Activated T-helper 1 cell treated with anti-CD3 and anti-CD28 coated beads, Interleukin-2, amount 50 U/mL, for 16 hours (primary cell): Measurements from ENCODE around the gene ETV6.
"Not testable (repeated sequence)": the region's sequence is repeated elsewhere in the genome, so short reads cannot be mapped to it uniquely, and the experiment has no call there.

Source experiments
- DNase-seq, 2 donors: peaks; one replicate each; pipeline ENCODE4 v3.0.0-alpha.2; 2020; ENCODE audit warnings: low read depth in 1 of 2, low spot score in 1 of 2

Gene ETV6

DNA sequence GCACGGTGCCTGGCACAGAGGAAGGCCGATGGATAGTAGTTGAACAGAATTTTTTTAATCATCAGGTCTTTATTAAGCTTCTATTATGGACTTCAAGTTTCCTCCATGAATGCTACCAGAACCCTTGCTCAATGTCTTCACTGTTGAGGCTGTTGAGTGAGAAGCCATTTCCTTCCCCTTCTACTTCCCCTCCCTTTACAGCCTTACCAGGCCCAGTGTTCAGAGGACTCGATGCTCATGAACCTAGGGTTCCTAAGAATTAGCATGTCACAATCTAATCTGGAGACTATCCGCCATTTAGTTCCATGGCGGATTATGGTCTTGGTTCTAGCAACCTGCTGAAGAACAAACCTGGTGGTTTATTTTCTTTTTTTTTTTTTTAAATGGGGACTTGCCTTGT is 17.7 kb downstream of the ETV6 start:
- no peak for DNase-seq

DNA sequence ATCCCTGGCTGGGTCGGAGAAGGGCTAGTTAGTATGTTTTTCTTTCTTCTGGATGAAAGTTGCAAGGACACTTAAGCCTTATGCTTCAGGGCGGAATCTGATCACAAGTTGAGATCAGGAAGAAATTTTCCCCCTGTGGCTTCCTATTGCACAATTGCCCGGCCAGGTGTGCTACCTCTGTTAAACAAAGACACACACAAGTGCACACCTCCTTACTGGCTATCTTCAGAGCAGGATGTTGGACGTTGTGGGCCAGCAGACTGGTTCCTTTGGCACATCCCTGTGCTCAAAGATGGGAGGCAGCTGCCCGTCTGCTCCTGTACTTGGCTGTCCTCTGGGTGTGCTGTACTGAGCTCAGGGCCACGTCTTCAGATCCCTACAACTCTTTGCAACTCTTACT is 19.1 kb downstream of the ETV6 start:
- DNase-seq, result no peak

DNA sequence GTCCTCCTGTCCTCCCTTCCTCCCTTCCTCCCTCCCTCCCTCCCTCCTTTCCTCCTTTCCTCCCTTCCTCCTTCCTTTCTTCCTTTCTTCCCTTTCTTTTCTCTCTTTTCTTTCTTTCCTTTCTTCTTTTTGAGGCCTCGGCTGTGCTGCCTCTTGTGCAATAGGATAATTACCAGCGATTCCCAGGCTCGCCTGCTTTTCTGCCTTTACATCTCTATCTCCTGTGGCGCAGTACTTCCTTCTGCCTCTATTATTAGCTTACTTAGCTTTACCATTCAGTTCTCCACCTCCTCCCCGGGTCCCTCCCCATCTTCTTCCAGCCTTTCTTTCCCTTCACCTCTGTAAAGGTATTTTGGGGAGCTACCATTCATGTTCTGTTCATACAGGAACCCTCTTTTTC is 19.9 kb downstream of the ETV6 start:
- no peak for DNase-seq

DNA sequence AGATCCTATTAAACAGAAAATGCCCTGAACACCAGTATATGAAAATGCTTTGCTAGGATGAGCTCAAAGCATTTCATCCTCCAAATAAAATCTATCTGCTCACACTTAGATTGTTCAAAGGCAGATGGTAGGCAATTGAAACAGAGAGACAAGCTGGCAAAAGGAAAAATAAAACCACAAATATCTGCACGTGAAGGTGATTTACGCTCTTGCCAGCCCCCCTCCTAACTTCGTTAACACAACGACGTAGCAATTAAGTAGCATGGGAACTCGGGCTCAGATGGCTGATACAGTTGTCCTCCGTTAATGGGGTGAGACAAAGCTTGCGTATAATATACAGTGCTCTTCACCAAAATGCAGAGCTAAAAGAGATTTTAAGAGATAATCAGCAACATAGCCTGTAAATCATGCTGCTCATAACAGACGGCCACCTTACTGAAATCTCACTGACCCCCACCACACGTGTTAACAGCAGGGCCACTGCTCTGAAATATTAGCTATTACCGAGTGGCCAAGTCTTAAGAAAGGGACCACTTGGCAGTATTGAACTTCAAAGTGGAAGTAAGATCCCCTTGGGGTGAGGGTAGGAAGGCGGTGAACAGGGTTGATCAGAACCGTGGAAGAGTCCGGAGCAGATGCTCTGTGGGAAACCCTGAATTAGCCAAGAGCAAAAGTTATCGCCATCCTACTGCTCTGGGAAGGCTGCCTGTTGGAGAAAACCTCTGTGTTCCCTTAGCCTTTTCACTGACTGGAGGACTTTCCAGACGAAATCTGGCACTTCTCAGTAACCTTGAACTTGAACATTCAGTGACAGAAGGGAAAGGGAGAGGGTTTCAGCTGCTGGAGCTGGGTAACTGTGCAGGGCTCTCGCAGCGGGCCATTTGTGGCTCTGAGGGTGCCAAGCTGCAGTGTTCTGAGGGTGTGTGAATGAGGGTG is 23.1 kb downstream of the ETV6 start:
- DNase-seq, result no peak

DNA sequence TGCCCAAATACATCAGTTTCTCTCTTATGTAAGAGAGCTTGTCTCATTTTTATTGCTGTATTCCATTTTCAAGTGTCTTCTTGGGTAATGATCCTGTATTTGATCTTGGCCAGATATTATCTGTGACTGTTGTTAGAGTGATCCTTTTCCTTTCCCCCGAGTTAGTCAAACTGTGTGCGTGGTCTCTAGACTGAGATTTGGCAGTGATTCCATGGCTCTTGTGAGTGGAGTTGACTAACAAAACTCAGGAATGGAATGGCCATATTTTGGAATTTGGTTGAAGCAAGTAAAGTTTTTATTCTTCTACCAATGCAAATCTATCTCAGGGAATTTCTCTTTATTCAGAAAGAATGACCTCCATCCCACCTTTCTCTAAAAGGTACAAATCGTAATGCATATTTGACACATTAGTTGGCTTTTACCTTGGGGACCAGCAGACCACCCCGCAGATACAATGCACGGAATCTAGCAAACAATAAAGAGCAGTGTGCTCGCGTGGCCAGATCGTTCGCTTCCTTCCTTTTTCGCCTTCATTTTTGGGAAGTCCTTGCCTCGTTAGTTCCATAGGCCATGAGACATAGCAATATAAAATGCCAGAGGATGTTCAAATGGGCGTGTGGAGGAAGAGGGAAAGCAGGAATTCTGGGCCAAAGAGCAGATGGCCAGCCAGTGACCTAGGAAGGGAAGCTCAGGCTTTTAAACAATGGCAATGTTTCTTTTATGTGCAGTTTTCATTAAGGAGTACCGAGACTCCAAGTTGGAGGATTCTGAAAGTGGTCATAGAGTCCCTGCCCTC is 24.4 kb downstream of the ETV6 start:
- no peak for DNase-seq

DNA sequence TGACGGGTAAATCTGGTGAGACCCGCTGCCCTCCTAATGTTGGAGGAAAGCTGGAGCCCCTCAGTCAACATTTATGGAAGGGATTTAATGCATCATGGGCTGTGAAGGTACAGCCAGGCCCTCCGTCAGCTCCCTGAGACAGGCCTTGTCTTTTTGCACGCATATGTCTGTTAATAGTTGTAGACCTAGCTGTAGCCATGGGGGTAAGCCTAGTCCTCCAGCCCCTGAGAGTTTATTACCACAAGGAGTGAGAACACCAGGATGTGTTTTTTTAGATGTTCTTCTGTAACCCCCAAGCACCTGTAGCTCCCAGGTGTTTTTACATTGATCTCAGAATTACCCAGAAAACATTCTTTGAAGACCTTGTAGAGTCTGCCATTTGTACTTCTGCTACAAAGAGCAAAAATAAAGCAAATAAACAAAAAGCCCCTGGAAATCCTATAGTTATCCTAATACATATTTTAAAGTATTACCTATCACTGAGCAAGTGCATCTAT is 25.5 kb downstream of the ETV6 start:
- no peak for DNase-seq

DNA sequence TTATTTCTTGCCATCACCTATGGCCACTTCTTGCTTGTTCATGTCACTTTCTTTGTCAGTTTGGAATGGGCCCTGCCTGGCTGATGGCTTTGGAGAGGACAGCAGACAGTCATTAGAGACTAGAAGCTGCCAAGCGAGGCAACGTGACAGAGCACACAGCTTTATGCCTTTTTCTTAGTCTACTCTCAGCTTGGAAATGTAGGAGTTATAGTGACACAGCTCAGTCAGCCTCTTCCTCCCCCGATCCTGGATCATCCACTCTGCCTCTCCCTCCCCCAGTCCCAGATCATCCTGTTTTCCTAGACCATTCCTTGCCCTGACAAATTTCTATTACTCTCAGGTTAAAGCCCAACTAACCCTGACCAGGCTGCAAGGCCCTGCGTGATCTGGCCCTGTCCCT is 26.6 kb downstream of the ETV6 start:
- DNase-seq, result no peak

DNA sequence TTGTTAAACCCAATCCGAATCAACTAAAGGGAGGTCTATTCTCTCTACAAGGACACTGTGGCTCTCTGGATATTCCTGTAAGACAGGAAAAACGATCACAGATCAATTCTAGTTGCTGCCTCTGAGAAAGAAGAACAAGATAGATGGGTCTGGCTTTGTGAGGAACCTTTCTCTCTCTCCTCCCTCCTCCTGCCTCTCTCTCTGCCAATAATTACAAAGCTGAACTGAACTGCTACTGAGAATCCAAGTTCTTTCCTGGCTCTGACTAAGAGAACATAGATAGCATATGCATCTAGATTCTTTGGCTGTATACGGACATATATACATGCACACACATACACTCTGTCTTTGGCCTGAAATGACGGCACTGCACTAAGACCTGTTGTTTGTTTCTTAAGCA is 27.6 kb downstream of the ETV6 start:
- DNase-seq, result no peak

DNA sequence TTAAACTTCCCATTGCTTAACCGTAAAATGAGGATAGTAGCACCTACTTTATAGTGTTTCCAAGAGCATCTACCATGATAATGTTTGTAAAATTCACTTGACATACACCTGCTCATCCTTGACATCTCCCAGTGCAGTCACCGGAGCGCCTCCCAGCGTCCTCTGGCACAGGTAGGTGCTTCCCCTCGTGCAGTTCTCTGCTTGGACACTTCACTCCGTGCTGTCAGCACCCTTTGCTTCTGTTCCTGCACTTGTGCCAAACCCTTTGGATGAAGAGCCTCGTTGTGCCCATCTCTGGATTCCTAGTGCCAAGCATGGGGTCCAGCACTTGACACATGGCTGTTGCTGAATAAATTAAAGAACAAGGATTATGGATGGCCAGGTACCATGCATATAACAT is 28.3 kb downstream of the ETV6 start:
- no peak for DNase-seq

DNA sequence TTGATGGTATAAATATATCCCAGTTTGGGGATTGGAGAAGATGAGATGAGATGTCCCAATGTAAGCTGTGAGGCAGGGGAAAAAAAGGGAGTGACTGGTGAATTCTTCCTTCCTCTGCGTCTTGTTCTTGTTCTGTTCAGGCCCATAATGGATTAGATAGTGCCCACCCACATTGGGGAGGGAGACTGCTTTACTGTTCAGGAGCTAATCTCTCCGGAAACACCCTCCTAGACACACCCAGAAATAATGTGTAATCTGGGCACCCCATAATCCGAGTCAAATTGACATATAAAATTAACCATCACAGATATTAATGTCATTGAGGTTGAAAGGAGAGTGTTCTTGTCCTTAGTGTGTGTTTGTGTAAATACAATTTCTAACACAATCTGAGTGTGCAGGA is 29.3 kb downstream of the ETV6 start:
- DNase-seq, result no peak

DNA sequence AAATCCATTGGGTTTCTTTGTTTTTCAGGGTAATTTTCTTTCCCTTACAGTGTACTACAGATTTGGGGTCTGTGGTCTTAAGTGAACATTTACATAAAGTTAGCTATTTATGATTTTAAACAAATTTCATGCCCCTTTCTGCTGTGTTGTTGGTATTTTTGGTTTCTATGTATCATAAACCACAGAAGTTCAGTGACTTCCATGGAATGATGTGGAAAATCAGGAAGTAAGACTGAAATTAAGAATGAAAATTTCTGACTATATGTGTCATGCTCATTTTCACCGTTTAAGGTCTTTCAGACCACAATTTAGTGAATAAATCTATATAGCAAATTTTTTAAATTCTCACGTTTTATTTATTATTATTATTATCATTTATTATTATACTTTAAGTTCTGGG is 31.7 kb downstream of the ETV6 start:
- DNase-seq, result no peak

DNA sequence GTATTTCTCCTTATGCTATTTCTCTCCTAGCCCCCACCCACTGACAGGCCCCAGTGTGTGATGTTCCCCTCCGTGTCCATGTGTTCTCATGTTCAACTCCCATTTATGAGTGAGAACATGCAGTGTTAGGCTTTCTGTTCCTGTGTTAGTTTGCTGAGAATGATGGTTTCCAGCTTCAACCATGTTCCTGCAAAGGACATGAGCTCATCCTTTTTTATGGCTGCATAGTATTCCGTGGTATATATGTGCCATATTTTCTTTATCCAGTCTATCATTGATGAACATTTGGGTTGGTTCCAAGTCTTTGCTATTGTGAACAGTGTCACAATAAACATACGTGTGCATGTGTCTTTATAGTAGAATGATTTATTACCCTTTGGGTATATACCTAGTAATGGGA is 32.2 kb downstream of the ETV6 start:
- DNase-seq, result not testable (repeated sequence)

DNA sequence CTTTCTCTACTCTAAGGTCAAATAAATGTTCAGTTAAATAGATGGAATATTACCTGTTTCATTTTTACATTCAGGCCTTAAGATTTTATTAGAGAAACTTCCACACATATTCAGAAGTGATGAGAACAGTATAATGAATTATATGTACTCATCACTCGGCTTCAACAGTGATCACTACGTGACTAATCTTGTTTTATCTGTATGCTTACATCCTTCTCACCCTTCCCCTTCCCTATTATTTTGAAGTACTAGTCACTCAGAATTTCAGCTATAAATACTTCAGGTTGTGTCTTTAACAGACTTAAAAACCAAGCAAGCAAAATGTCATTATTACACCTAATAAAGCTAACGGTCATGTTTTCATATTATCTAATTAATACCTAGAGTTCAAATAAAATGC is 34.9 kb downstream of the ETV6 start:
- DNase-seq, result no peak

DNA sequence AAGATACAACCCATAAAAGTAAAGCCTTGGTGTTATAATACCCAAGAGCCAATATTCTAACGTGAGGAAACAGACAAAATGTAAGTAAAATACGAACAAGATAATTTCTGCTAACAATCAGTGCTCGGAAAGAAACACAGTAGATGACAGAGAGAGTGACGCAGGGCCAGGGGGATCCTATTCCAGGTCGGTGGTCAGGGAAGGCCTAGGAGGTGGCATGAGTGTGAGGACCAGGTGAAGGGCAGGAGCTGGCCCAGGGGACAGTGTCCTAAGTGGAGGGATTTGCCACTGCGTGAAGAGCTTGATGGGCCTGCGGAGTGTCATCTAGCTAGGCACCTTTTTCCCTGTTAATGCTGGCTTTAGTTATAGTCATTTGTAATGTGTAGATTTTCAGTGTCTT is 35.3 kb downstream of the ETV6 start:
- no peak for DNase-seq

DNA sequence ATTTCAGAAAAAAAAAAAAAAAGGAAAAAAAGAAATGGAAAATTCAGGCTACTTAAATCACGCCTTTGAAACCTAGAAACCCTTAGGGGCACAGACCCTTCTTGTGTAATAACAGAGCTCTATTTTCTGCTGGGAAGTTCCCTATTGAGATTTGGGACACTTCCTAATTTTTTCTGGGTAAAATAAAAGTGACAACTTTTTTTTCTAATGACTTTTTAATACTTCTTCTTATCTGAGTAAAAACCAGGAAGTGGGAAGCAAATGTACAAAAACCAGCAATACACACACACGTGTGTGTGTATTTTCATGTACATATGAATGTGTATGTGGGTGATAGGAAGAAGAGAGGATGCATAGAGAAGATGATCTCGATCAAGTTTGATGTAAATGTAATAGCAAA is 35.8 kb downstream of the ETV6 start:
- no peak for DNase-seq

DNA sequence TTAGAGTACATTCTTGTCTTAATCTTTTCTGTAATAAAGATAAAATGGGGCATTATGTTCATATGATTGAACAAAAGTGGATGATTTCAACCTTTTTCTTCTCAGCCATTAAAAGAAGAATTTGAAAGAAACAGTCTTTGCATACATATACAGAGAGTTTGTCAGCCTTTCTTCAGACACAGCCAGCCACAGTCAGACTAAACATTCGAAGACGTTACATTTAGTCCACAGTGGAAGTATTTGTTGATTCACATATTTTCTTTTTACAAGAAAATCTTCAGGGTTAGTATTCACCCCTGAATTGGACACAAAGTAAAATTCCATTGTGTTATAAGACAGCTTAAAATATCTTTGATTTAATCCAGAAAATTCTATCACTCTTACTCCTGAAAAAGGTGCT is 36.2 kb downstream of the ETV6 start:
- no peak for DNase-seq

DNA sequence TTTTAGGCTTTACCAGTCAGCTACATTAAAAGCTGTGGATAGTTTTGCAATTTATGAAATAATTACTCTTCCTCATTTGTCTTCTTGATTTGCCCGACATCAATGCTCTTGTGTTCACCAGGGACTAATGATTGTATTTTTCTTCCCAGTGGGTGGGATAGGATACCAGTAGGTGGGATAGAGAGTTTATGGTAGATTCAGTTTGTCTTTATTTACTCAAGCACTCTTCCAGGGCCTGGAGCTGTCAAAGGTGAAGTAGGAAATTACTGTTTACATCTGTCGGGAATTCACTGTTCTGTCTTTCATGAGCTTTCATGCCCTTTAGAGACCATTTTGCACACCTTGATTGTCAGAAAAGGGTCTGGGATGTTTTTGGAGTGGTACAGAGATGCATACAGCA is 36.6 kb downstream of the ETV6 start:
- no peak for DNase-seq

DNA sequence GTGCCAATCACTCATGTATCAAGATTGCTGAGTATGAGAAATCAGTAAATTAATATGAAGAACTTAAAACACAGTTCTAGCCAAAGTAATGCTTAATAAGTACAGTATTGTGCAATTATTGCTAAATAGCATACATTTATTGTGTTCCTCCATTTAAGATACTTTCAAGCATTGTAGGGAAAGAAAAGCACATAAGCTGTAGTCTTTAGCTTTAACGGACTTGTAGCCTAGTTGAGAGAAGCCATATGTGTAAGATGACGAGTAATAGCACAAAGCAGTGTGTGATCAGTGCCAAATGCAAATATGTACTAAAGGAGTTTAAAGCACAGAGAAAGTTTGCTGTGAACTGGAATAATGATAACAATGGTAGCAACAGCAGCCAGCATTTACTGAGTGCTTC is 38.1 kb downstream of the ETV6 start:
- DNase-seq, result no peak

DNA sequence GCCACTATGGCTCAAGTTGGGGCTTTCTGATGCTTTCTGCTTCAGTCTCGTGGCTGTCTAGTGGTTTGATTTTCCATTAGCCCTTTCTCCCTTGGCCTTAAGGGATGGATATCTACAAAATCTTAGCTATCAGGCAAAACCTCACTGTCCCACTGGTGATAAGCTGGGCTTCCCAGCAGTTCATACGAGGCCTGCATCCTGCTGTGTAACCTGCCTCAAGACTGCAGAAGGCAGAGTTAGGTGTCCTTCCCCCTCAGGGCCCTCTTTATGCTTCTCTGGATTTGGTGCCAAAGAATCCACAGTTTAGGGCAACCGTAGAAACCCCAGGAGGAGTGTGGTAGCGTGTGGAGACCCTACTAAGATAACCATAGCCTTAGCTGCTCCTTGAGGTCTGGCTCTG is 38.9 kb downstream of the ETV6 start:
- DNase-seq, result no peak

DNA sequence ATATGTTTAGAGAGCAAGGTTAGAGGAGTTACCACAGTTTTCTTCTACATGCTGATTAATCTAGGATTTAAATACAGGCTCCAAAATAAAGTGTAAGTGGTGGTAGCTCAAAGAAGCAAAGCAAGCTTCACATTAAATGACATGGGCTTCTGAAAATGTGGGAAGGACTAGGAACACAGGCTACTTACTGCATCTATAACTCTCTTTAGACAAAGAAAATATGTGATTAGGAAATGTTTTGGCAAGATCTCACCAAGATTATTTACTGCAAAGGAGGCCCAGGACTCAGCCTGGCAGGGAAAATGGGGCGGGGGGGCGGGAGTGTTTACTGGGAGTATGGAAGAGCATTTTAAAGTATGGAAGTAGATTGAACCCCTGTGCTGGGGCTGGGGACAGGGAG is 39.4 kb downstream of the ETV6 start:
- DNase-seq, result no peak

DNA sequence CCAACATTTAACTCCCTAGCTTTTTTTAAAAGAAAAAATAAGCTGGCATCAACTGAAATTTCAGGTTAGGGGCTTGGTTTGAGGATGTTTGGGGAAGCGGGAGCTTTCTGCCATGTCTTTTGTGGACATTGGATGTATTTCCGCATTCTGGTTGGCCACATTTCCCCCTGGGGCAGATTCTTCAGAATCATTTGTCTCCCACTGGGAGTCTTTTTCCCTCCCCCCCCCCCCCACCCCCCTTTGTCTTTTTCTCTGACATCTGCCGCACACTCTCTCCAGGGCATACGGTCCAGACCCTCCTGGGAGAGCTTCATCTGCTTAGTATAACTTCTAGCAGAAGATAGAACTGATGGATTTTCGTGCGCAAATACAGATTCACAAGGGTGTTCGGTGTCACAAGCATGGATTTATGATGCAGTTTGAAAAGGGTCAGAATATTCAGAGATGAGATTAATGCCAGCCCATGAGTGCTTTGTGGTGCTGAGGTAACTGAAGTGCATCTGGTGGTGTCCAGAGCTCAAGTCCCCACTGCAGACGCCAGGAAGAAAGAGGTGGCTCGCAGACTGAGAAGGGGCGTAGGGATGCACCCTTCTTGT is 40.2 kb downstream of the ETV6 start:
- DNase-seq, result no peak

DNA sequence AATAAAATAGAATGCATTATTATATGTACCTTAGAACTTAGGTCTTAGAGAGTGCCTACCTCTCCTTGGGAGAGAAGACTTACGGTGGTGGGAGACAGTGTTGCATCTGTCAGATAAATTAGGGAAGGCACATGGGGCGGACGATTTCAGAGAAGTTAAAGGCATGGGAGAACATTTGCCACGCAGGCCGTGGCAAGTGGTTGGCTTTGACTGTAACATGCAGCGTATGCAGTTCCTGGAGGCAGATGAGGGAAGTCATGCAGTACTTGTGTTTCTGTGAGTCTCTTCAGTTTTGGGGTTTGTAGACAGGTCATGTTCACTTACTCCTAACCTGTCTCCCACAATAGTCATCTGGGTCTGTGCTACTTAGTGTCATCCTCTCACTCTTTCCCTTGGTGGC is 43.6 kb downstream of the ETV6 start:
- no peak for DNase-seq
